Measurements from ENCODE around the gene ITGBL1. TPM values are rescaled to one million over a fixed set of nuclear protein-coding genes. Genes with fewer than 3 reads are reported as not detected.

ITGBL1 gene
- total and polyA plus RNA-seq, 2 of the 8 experiments (the other 6 are each of a cell fraction or from before 2014, with no cell fraction given): not detected

GRCh38 chr13:101626925-101627555 is 174.6 kb downstream of the ITGBL1 start (continued):
- TF ChIP-seq, protein P1, sequence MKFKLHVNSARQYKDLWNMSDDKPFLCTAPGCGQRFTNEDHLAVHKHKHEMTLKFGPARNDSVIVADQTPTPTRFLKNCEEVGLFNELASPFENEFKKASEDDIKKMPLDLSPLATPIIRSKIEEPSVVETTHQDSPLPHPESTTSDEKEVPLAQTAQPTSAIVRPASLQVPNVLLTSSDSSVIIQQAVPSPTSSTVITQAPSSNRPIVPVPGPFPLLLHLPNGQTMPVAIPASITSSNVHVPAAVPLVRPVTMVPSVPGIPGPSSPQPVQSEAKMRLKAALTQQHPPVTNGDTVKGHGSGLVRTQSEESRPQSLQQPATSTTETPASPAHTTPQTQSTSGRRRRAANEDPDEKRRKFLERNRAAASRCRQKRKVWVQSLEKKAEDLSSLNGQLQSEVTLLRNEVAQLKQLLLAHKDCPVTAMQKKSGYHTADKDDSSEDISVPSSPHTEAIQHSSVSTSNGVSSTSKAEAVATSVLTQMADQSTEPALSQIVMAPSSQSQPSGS (IDR thresholded peaks at IDR 0.05; ENCODE audit: low read length): no peak
- TF ChIP-seq SP1 (IDR thresholded peaks at IDR 0.05; ENCODE audit: low read depth, low read length): no peak
- no peak for TF ChIP-seq POU5F1 (IDR thresholded peaks at IDR 0.05; ENCODE audit: low read depth, low read length)
